ENCODE measurements around the gene NCAN.

GRCh38 chr19:19176950-19177349, 34.8 kb upstream of the NCAN start:
- no peak for TF ChIP-seq CTCF (IDR thresholded peaks at IDR 0.05)
- TF ChIP-seq POLR2A (IDR thresholded peaks at IDR 0.05), result no peak
